H1 (cell line): ENCODE results near the gene PGM3.

Experiments used
- CBX8 ChIP-seq: fragments of 300-800, 300-1000 bp; sonication (generic); IDR thresholded peaks from 2 replicates; pipeline ENCODE4 v1.7.1; 2016; ENCODE audit warnings: low read depth, low read length, borderline replicate concordance
- CTCF ChIP-seq, 3 experiments: IDR thresholded peaks; 1 replicate in 2 of 3; 2 replicates in 1 of 3; pipeline versions ENCODE4 v1.5.1 to v1.6.1; 2011; ENCODE audit warnings: low read length in 3 of 3, mild to moderate bottlenecking in 3 of 3, inconsistent platforms in 2 of 3, low read depth in 1 of 3, moderate library complexity in 1 of 3; ENCODE audit not compliant: insufficient read depth in 1 of 3; ENCODE audit errors: control extremely low read depth in 1 of 3
- EP300 ChIP-seq, 2 experiments: IDR thresholded peaks; 1 replicate in 1 of 2; 2 replicates in 1 of 2; pipeline ENCODE4 v1.6.1; 2011 to 2012; ENCODE audit warnings: low read depth in 2 of 2, low read length in 2 of 2, mild to moderate bottlenecking in 2 of 2, borderline replicate concordance in 1 of 2, inconsistent platforms in 1 of 2, moderate library complexity in 1 of 2
- GABPA ChIP-seq: IDR thresholded peaks from 2 replicates; pipeline ENCODE4 v1.6.1; 2011; ENCODE audit warnings: mild to moderate bottlenecking, low read length, moderate library complexity, borderline replicate concordance; ENCODE audit not compliant: insufficient read depth
- JUND ChIP-seq: IDR thresholded peaks from 2 replicates; pipeline ENCODE4 v1.6.1; 2011; ENCODE audit warnings: mild to moderate bottlenecking, improper control_type of control experiment, low read length
- POLR2AphosphoS5 ChIP-seq: IDR thresholded peaks from 2 replicates; pipeline ENCODE4 v1.6.1; 2011; ENCODE audit warnings: low read depth, low read length
- RBBP5 ChIP-seq: IDR thresholded peaks from 2 replicates; pipeline ENCODE4 v1.7.1; 2012; ENCODE audit warnings: low read depth, mild to moderate bottlenecking, inconsistent platforms, low read length, moderate library complexity, borderline replicate concordance
- SIN3A ChIP-seq, 2 experiments: IDR thresholded peaks in 1 of 2; conservative IDR thresholded peaks in 1 of 2; 2 replicates each; pipeline ENCODE4 v1.6.1; 2011 to 2012; ENCODE audit warnings: low read length in 2 of 2, improper control_type of control experiment in 1 of 2, low read depth in 1 of 2, mild to moderate bottlenecking in 1 of 2
- SP2 ChIP-seq: IDR thresholded peaks from 2 replicates; pipeline ENCODE4 v1.6.1; 2012; ENCODE audit warnings: mild to moderate bottlenecking, low read length, inconsistent platforms
- YY1 ChIP-seq: IDR thresholded peaks from 2 replicates; pipeline ENCODE4 v1.6.1; 2011; ENCODE audit warnings: low read depth, mild to moderate bottlenecking, low read length
- ZNF274 ChIP-seq: IDR thresholded peaks from 2 replicates; pipeline ENCODE4 v1.7.0; 2012; ENCODE audit warnings: low read length, borderline replicate concordance; ENCODE audit errors: extremely low read depth

GRCh38 chr6:83151114-83151513 lies 42.0 kb downstream of the PGM3 start:
- TF ChIP-seq EP300 (IDR thresholded peaks at IDR 0.05; ENCODE audit: borderline replicate concordance in 1 of 2, low read depth in 2 of 2, low read length in 2 of 2) (no peak), ZNF274 (no peak), SIN3A (conservative IDR thresholded peaks at IDR 0.05 in 1 of 2, IDR thresholded peaks at IDR 0.05 in 1 of 2; ENCODE audit: low read depth in 1 of 2, low read length in 2 of 2) (no peak), RBBP5 (no peak), POLR2AphosphoS5 (no peak), CTCF (IDR thresholded peaks at IDR 0.05; ENCODE audit: control extremely low read depth in 1 of 3, insufficient read depth in 1 of 3, low read depth in 1 of 3, low read length in 3 of 3) (no peak), YY1 (no peak), SP2 (no peak), JUND (no peak), CBX8 (no peak), GABPA (no peak)
